ENCODE measurements around the gene DEK.
"Not testable (repeated sequence)": the region's sequence is repeated elsewhere in the genome, so short reads cannot be mapped to it uniquely, and the experiment has no call there.

Gene DEK

DNA sequence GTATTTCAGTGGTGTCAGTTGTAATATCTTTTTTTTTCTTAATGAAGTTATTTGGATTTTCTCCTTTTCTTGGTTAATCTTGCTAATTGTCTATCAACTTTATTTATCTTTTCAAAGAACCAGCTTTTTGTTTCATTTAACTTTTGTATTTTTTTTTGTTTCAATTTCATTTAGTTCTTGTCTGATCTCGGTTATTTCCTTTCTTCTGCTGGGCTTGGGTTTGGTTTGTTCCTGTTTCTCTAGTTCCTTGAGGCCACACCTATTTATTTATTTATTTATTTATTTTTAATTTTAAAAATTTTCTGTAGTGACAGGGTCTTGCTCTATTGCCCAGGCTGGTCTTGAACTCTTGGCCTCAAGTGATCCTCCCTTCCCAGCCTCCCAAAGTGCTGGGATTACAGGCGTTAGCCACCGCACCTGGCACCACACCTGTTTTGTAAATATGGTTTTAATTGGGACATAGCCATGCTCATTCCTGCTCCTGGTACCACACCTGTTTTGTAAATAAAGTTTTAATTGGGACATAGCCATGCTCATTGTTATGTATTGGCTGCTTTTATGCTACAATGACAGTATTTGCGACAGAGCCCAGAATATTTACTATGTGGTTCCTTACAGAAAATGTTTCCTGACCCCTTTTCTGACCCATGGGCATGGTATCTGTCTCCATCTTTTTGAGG, 86.9 kb downstream of the DEK start:
- Mint-ChIP-seq H3K27ac (no peak overlapping the region), H3K4me1 (peaks cover 46% of the 10 kb centered on the region), H3K4me3 (no peak overlapping the region), H3K9me3 (no peaks in the 10 kb centered on the region), H3K36me3 (peaks cover 63% of the 10 kb centered on the region), H3K27me3 (no peaks in the 10 kb centered on the region)
- no peak for ATAC-seq

DNA sequence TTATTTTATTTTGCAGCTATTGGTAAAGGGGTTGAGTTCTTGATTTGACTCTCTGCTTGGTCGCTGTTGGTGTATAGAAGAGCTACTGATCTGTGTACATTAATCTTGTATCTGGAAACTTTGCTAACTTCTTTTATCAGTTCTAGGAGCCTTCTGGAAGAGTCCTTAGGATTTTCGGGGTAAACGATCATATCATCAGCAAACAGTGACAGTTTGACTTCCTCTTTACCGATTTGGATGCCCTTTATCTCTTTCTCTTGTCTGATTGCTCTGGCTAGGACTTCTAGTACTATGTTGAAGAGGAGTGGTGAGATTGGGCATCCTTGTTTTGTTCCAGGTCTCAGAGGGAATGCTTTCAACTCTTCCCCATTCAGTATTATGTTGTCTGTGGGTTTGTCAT, 88.1 kb downstream of the DEK start:
- not testable (repeated sequence) for H3K4me3 Mint-ChIP-seq
- H3K36me3 Mint-ChIP-seq = peaks cover 60% of the 10 kb centered on the region

More for the DNA sequence above, 88.1 kb downstream of the DEK start:
- H3K9me3 Mint-ChIP-seq, H3K27me3 Mint-ChIP-seq, ATAC-seq, H3K27ac Mint-ChIP-seq: not testable (repeated sequence)
- H3K4me1 Mint-ChIP-seq = peaks cover 46% of the 10 kb centered on the region
